Activated naive CD8-positive, alpha-beta T cell treated with anti-CD3 and anti-CD28 coated beads, Interleukin-2, amount 50 U/mL, for 24 hours (primary cell): ENCODE results near the gene DPF3.

ENCODE experiments used
- ATAC-seq: fragments of 150-1000 bp; cut with Tn5 transposase; one replicate; pipeline ENCODE4 v1.10.0; 2021
- DNase-seq: peaks from one replicate; pipeline ENCODE4 v3.0.0; 2021
- H3K27ac Mint-ChIP-seq: one replicate; pipeline ENCODE4 v1.8.0; 2021; ENCODE audit warnings: mild to moderate bottlenecking, mixed read lengths
- H3K27me3 Mint-ChIP-seq: one replicate; pipeline ENCODE4 v1.8.0; 2021; ENCODE audit warnings: mixed read lengths
- H3K36me3 Mint-ChIP-seq: one replicate; pipeline ENCODE4 v1.8.0; 2021; ENCODE audit warnings: low read depth, mixed read lengths
- H3K4me1 Mint-ChIP-seq: one replicate; pipeline ENCODE4 v1.8.0; 2021; ENCODE audit warnings: mixed read lengths
- H3K4me3 Mint-ChIP-seq: one replicate; pipeline ENCODE4 v1.8.0; 2021; ENCODE audit warnings: mild to moderate bottlenecking, moderate library complexity, mixed read lengths
- H3K9me3 Mint-ChIP-seq: one replicate; pipeline ENCODE4 v1.8.0; 2021; ENCODE audit warnings: mixed read lengths

DPF3 gene

DNA sequence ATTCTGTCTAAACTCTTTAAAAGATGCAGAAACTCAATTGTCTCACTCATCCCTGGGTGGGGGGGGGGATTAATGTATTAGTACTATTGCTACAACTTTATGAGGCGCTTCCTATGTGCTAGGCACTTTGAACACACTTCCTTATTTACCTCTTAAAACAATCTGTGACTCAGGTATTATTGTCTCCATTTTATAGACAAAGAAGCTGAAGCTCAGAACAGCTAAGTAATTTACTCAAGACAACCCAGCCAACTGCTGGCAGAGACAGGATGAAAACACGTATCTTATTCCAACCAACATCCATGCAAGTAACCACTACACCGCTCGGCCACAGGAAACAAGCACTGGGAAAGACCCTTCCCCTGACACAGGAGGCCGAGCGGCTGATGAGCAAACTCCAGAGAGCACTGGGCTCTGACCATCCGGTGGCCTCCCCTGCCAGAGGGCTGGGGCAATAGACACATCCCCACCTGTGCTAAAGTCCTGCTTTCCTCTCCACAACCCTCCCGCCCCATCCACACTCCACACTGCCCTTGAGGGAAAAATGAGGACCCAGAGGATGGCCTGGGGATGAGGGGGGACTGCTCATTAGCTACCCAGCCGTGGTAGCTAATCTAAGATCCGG is 244.2 kb downstream of the DPF3 start:
- H3K36me3 Mint-ChIP-seq, result no peaks in the 10 kb centered on the region
- no peak for DNase-seq
- no peak overlapping the region for H3K27ac Mint-ChIP-seq
- no peaks in the 10 kb centered on the region for H3K9me3 Mint-ChIP-seq
- H3K4me1 Mint-ChIP-seq, result no peaks in the 10 kb centered on the region
- ATAC-seq, result no peak
- no peaks in the 10 kb centered on the region for H3K27me3 Mint-ChIP-seq
- no peak overlapping the region for H3K4me3 Mint-ChIP-seq

DNA sequence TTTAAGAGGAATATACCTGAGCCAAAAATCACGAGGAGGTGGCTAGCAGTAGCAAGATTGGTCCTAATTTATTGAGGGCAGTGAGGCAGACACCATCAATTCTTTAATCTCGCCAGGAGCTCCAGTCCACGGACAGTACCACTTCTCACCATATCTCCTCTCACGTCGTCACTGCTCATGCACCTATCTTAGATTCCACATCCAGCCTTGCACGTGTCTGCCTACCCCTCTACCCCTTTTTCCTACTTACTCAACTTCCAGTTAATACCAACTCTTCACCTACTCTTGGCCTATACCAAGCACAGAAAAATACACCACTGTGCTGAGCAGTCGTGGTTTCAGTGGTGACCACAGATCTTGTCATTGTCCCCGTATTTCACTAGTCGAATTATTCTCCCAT is 246.1 kb downstream of the DPF3 start:
- ATAC-seq (no peak), DNase-seq (no peak)
- Mint-ChIP-seq H3K4me1 (no peaks in the 10 kb centered on the region), H3K27me3 (no peaks in the 10 kb centered on the region), H3K27ac (no peak overlapping the region), H3K36me3 (no peaks in the 10 kb centered on the region), H3K4me3 (no peak overlapping the region), H3K9me3 (no peaks in the 10 kb centered on the region)

DNA sequence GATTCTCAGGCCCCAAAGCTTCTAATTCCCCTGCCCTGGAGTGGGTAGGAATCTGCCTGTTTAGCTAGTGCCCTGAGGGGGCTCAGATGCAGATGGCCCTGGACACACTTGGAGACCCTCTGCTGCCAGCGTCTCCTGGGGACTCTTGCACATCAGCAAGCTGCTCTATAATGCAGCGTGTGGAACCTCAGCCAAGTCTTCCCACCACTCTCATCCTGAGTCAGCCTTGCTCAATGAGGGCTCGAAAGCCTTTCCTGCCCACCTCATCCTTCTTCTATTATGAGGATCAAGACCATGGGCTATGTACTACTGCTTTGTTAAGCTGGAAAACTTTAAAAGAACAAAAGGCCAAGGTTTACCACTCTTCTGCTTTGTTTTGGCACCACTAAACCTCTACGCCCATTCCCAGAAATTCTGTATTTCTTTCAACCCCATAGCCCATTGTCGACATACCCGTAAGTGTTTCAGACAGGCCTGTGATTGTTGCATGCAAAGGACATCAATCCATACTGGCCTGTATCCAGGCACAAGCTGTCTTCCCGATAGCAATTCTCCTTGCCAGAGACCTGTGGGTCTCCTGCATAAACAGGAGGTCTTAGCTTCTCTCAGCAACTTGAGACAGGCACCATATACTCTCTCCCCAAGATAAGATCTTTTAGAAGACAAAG is 246.9 kb downstream of the DPF3 start:
- ATAC-seq (no peak), DNase-seq (no peak)
- no peaks in the 10 kb centered on the region for H3K4me1 Mint-ChIP-seq
- H3K9me3 Mint-ChIP-seq, result no peaks in the 10 kb centered on the region
- H3K27me3 Mint-ChIP-seq, result no peaks in the 10 kb centered on the region
- no peak overlapping the region for H3K4me3 Mint-ChIP-seq
- no peak overlapping the region for H3K27ac Mint-ChIP-seq
- no peaks in the 10 kb centered on the region for H3K36me3 Mint-ChIP-seq

DNA sequence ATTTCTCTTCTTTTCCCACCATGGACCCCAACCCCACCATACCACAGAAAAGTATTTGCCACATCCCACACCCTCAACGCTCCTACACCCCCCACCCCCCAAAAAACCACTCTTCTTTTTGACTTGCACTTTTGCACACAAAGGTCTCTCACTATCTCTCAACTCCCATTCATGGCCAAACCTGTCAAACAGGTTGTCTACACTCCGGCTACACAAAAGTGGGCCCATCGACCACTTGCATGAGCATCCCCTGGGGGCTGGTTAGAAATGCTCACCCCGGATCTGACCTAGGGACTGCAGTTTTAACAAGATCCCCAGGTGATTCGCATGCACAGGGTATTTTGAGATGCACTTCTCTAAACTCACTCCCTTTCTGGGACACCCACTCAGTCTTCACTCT is 248.2 kb downstream of the DPF3 start:
- no peaks in the 10 kb centered on the region for H3K27me3 Mint-ChIP-seq
- H3K4me1 Mint-ChIP-seq, result no peaks in the 10 kb centered on the region
- H3K36me3 Mint-ChIP-seq, result peaks cover 3% of the 10 kb centered on the region
- H3K27ac Mint-ChIP-seq, result no peak overlapping the region
- no peak overlapping the region for H3K4me3 Mint-ChIP-seq
- DNase-seq, result no peak
- H3K9me3 Mint-ChIP-seq, result no peaks in the 10 kb centered on the region
- ATAC-seq, result no peak

DNA sequence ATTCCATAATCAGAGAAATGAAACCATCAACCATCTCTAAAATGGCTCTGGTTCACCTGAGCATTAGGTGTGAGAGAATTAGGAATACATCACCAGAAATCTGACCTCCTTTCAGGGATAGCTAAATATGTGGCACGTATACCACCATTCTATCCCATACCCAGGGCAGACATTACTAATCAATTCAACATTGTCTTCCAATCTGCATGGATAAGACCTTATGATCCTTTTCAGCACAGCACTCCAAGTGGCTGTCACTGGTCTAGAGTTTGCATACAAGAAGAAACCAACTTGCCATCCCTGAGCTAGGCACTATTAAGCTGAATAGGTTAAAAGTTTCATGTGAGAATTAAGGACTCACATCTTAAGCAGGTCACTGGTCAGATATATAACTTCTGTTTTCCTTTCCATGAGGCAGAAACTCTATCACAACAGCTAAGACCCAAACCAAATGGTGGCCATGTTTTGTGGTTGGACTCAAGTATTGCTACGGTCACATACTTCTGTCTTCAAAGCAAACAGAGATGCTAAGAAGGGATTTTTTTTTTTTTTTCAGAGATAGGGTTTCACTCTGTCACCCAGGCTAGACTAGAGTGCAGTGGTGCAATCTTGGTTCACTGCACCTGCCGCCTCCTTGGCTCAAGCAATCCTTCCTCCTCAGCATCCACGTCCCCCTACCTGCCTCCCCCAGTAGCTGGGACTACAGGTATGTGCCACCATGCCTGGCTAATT is 249.0 kb downstream of the DPF3 start:
- ATAC-seq (no peak), DNase-seq (no peak)
- Mint-ChIP-seq H3K27ac (no peak overlapping the region), H3K4me3 (no peak overlapping the region), H3K36me3 (peaks cover 3% of the 10 kb centered on the region), H3K4me1 (no peaks in the 10 kb centered on the region), H3K27me3 (no peaks in the 10 kb centered on the region), H3K9me3 (no peaks in the 10 kb centered on the region)

DNA sequence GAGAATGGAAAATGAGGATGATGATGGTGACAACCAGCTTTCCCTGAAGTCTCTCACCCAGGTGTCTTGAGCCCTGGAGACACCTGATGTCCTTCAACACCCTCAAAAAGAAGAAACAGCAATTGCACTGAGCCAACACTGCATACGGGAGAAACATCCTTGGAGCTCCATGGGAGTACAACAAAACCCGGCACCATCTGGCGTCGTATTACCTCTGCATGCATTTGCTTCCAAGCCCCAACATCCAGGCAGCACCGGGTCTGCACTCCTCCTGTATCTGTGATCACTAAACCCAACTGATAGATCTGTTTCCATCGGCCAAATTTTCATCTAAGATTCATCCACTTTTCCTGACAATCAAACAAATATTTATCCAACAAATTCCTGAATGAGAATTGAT is 249.9 kb downstream of the DPF3 start:
- H3K4me1 Mint-ChIP-seq, result no peaks in the 10 kb centered on the region
- peaks cover 3% of the 10 kb centered on the region for H3K36me3 Mint-ChIP-seq
- DNase-seq (no peak), ATAC-seq (no peak)
- H3K4me3 Mint-ChIP-seq, result no peak overlapping the region
- H3K9me3 Mint-ChIP-seq, result peaks cover 6% of the 10 kb centered on the region
- no peak overlapping the region for H3K27ac Mint-ChIP-seq
- no peaks in the 10 kb centered on the region for H3K27me3 Mint-ChIP-seq

DNA sequence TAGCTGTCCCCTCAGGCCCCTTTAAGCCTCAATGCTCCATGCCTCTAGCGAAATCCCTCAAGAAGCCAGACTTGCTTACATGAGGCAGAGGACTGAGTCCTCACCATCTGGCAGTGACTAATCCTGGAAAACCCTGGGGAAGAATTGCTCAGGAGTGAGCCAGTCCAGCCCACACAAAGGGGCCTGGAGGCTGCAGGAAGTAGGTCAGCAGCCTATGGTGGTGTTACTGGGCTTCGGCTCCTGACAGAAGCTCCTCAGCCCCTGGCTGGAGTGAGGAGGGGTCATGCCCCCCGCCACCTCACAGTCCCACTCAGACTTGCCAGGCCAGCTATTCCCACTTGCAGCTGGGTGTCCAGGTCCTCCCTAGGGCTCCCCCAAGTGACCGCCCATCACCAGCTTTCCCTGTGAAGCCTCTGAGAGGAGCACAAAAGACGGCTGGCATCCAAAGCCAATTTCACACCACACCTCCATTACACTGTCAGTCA is 250.5 kb downstream of the DPF3 start:
- Mint-ChIP-seq H3K36me3 (peaks cover 3% of the 10 kb centered on the region), H3K27me3 (no peaks in the 10 kb centered on the region), H3K4me1 (no peaks in the 10 kb centered on the region), H3K27ac (no peak overlapping the region), H3K4me3 (no peak overlapping the region), H3K9me3 (peaks cover 8% of the 10 kb centered on the region)
- DNase-seq (no peak), ATAC-seq (no peak)

DNA sequence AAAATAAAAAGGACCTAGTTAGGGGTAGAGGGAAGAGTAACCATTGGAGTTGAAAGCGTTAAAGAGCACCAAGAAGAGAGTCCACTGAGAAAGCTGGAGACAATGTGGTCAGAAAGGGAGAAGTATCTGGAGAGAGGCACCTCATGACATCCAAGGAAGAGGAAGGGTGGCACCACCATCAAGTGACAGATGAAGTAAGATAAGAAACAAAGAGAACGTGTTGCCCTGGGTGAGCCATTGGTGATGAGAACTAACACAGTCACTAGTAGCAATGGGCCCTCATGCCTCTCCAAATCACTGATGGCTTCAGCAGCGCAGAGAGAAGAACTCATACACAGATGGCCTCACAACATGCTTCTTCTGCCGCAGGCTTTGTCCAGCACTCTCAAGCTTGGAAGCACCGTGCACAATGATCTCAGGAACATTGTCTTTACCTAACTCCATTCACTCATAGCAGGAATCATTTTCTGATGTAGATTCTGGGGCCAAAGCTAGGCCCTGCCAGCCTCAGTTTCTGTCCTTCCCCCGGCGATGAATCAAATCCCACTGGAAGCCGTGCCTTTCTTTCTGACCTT is 252.9 kb downstream of the DPF3 start:
- H3K36me3 Mint-ChIP-seq, result peaks cover 3% of the 10 kb centered on the region
- ATAC-seq, result no peak
- H3K4me1 Mint-ChIP-seq, result no peaks in the 10 kb centered on the region
- no peak overlapping the region for H3K27ac Mint-ChIP-seq
- no peak overlapping the region for H3K4me3 Mint-ChIP-seq
- H3K27me3 Mint-ChIP-seq, result no peaks in the 10 kb centered on the region
- H3K9me3 Mint-ChIP-seq, result peaks cover 8% of the 10 kb centered on the region
- no peak for DNase-seq

DNA sequence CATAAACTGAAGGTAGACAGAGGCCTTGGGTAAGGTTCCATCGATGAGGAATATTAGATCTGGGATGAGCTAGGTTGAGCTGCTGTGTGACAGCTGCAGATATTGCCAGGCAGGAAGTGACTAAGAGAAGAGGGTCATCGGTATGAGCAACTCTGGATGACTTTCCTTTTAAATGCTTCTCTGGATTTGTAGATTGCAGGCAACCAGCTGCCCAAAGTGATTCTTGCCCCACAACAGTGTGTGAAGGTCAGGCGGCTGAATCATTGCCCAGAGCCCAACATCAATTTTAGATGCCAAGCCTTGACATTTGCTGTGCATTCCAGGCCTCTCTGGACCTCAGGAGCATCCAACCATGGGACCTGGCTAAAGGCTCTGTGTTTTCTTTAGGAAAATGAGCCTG is 255.9 kb downstream of the DPF3 start:
- ATAC-seq (no peak), DNase-seq (no peak)
- H3K9me3 Mint-ChIP-seq, result peaks cover 8% of the 10 kb centered on the region
- peaks cover 3% of the 10 kb centered on the region for H3K36me3 Mint-ChIP-seq
- H3K4me1 Mint-ChIP-seq, result no peaks in the 10 kb centered on the region
- H3K27ac Mint-ChIP-seq, result no peak overlapping the region
- no peaks in the 10 kb centered on the region for H3K27me3 Mint-ChIP-seq
- no peak overlapping the region for H3K4me3 Mint-ChIP-seq

DNA sequence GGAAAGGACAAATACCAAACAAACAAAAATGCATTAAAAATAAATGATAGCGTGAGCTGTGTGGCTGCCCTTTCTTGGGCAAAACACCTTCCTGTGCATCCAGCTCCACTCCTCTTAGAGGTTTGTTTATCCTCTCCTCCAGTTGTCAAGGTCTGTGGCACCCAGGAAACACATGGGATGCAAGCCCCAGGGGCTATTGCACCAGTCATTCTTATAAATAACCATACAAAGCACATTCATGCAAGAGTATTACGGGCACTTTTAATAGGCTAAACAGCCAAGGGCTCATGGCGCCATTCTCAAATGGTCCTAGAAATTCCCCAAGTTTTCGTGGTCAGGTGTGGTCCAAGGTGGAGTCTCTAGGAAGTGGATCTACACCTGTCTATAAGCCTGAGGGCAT is 257.0 kb downstream of the DPF3 start:
- H3K27ac Mint-ChIP-seq, result no peak overlapping the region
- ATAC-seq (no peak), DNase-seq (no peak)
- peaks cover 8% of the 10 kb centered on the region for H3K9me3 Mint-ChIP-seq
- H3K36me3 Mint-ChIP-seq, result peaks cover 3% of the 10 kb centered on the region
- no peaks in the 10 kb centered on the region for H3K27me3 Mint-ChIP-seq
- H3K4me1 Mint-ChIP-seq, result no peaks in the 10 kb centered on the region
- H3K4me3 Mint-ChIP-seq, result no peak overlapping the region

DNA sequence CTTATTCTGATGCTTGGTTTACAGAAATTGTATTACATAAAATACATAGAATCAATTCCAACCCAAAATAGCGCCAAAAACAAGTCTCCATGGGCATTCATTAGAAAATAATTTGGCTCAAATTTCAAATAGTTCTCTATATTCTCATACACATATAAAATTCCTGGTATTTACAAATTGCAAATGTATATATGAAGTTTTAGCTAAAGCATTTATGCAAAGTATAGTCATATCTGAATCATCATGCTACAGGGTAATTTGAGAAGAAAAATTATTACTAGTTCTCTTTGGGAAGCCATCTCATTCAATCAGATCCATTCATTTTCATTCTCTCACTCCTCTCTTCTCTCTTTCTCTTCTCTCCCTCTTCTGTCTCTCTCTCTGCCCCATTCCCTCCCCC is 257.8 kb downstream of the DPF3 start:
- Mint-ChIP-seq H3K9me3 (peaks cover 8% of the 10 kb centered on the region), H3K4me1 (no peaks in the 10 kb centered on the region), H3K27me3 (no peaks in the 10 kb centered on the region), H3K36me3 (peaks cover 3% of the 10 kb centered on the region), H3K4me3 (no peak overlapping the region), H3K27ac (no peak overlapping the region)
- no peak for DNase-seq
- ATAC-seq, result no peak

DNA sequence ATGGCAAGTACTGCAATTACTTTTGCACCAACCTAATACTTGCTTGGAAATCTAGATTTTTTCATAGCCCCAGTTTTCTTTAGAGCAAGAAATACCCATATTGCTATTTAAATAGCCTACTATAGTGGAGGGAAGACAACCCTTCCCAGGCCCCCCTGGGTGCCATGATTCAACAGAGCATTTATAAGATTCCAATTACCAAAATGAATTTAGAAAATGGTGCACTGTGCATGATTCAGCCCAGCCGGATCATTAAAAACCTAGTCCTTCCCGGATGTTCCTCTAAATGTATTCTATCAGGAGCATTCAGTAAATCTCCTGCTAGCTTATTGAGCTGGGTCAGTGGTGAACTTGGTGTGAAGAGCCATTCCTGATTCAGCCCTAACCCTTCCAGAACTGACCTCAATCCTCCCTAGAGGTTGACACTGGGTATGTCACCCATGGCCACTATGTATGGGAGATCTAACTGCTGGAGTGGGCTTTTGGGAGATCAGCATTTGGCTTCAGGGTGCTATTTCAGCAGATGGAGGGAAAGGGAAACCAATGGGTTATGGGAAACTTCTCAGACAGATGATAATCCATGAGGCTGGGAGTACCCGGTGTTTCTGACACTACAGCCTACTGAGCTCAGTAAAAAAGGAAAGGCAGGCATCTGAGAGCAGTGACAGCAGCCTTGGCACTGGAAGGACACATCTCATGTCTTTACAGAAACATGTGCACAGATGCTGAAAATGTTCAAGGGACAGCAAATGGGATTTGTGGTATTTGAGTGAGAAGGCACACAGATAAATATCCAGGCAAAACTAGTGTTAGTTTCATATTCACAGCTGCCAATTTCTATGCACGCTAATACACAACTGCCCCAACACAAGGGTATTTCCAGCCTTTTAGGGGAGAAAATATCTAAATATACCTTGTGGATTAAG is 258.9 kb downstream of the DPF3 start:
- H3K27ac Mint-ChIP-seq, result no peak overlapping the region
- H3K4me1 Mint-ChIP-seq, result no peaks in the 10 kb centered on the region
- no peaks in the 10 kb centered on the region for H3K27me3 Mint-ChIP-seq
- no peak for DNase-seq
- no peak overlapping the region for H3K4me3 Mint-ChIP-seq
- peaks cover 8% of the 10 kb centered on the region for H3K9me3 Mint-ChIP-seq
- ATAC-seq, result no peak
- H3K36me3 Mint-ChIP-seq, result no peaks in the 10 kb centered on the region

DNA sequence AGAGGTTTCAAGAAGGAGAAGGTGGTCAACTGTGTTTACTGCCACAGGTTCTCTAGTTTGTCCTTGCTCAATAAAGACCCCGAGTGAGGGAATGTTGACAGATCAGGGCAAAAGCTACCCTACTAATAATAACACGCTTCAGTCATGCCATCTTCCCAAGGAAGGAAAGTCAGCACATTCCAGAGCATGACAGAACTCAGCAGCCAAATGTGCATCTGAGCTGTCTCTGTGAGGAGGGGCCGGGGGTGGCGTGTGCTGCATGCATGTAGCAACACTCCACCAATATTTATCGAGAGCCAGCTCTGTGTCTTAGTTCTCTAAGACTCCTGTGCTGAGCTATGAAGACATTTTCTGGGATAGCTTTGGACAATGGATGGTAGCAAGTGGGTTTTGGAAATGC is 260.4 kb downstream of the DPF3 start:
- Mint-ChIP-seq H3K4me3 (no peak overlapping the region), H3K36me3 (no peaks in the 10 kb centered on the region), H3K27me3 (no peaks in the 10 kb centered on the region), H3K27ac (no peak overlapping the region), H3K9me3 (no peaks in the 10 kb centered on the region), H3K4me1 (no peaks in the 10 kb centered on the region)
- DNase-seq, result no peak
- no peak for ATAC-seq

DNA sequence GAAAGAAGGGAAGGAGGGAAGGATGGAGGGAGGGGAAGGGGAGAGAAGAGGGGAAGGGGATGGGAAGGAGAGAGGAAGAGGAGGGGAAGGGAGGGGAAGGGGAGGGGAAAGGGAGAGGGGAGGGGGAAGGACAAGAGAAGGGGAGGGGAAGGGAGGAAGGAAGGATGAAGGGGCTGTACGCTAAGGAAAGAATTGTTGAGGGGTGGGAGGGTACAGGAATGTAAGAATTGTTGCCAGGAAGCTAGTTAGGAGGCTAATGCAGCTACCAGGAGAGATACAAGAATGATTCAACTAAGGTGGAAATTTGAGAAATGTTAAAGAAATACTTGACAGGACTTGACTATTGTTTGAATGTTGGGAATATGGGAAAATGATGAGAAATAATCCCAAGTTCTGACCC is 261.2 kb downstream of the DPF3 start:
- no peaks in the 10 kb centered on the region for H3K9me3 Mint-ChIP-seq
- no peaks in the 10 kb centered on the region for H3K27me3 Mint-ChIP-seq
- no peak overlapping the region for H3K27ac Mint-ChIP-seq
- no peak overlapping the region for H3K4me3 Mint-ChIP-seq
- no peaks in the 10 kb centered on the region for H3K4me1 Mint-ChIP-seq
- no peaks in the 10 kb centered on the region for H3K36me3 Mint-ChIP-seq
- no peak for ATAC-seq
- no peak for DNase-seq
